Bronchial epithelial cell (primary cell): ENCODE results near the gene PNPLA7. TPM values are rescaled to one million over a fixed set of nuclear protein-coding genes. Genes with fewer than 3 reads are reported as not detected.
"Not testable (repeated sequence)": the region's sequence is repeated elsewhere in the genome, so short reads cannot be mapped to it uniquely, and the experiment has no call there.

Source experiments
- DNase-seq: peaks from one replicate; pipeline ENCODE4 v3.0.0-alpha.2; 2010; ENCODE audit warnings: low read depth
- FAIRE-seq: peaks from 2 replicates; lab custom pipeline; 2011; peaks lifted over from hg19 to GRCh38; lab: Jason Lieb, UNC
- H3K27me3 ChIP-seq: 2 replicates; pipeline ENCODE4 v1.5.1; 2011; ENCODE audit warnings: low read length; ENCODE audit not compliant: control insufficient read depth, insufficient read depth
- H3K36me3 ChIP-seq: 2 replicates; pipeline ENCODE4 v1.5.1; 2011; ENCODE audit warnings: low read length; ENCODE audit not compliant: control insufficient read depth, insufficient read depth
- H3K4me3 ChIP-seq: 2 replicates; pipeline ENCODE4 v1.5.1; 2011; ENCODE audit warnings: mild to moderate bottlenecking, low read depth, low read length, control low read depth
- CTCF ChIP-seq: IDR thresholded peaks from 2 replicates; pipeline ENCODE4 v1.5.1; 2011; ENCODE audit warnings: mild to moderate bottlenecking, moderate library complexity, low read length, control low read depth, inconsistent platforms; ENCODE audit not compliant: insufficient read depth, severe bottlenecking
- total RNA-seq: library from RNA; depleted of rRNA; stranded (reverse); fragments of >200 nt; gene quantifications from 2 replicates; pipeline ENCODE4 v1.2.1, GENCODE V29; 2014

Gene PNPLA7
- total RNA-seq, 1 donor from 2014 or later: 0.26 TPM

GRCh38 chr9:137521405-137521985 lies 28.7 kb downstream of the PNPLA7 start:
- FAIRE-seq: no peak
- DNase-seq: no peak
- Histone ChIP-seq H3K36me3 (no peaks in the 10 kb centered on the region), H3K27me3 (no peaks in the 10 kb centered on the region), H3K4me3 (no peak overlapping the region)
- TF ChIP-seq CTCF: no peak

DNA sequence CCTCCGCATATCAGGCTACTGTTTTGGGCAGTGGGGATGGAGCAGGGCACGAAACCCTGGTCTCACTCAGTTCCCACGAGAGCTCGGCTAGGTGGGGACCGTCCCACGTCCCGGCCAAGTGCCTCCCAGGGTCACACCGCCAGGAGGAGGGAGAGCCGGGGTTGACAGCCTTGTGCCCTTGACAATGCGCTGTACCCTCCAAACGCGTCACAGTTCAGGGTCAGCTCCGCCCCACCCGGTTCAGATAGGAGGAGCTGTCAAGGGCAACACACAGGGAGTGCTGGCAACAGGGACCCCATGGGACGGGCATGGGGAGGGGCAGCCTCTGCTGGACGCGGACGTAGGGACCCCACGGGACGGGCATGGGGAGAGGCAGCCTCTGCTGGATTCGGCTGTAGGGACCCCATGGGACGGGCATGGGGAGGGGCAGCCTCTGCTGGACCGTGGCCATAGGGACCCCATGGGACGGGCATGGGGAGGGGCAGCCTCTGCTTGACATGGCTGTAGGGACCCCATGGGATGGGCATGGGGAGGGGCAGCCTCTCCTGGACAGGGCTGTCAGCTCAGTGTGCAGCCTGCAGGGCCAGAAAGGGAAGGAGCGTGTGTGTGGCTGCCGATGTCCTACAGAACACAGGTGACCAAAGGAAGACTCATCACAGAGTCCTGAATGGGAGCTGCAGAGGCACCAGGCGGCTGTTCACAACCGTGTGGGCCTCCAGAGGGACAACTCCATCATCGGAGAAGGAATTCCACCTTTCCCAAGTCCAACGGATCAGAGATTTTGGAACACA lies 29.4 kb downstream of the PNPLA7 start:
- H3K27me3 ChIP-seq: no peaks in the 10 kb centered on the region
- DNase-seq (no peak), FAIRE-seq (no peak)
- no peaks in the 10 kb centered on the region for H3K36me3 ChIP-seq
- H3K4me3 ChIP-seq: no peak overlapping the region
- TF ChIP-seq CTCF: no peak

DNA sequence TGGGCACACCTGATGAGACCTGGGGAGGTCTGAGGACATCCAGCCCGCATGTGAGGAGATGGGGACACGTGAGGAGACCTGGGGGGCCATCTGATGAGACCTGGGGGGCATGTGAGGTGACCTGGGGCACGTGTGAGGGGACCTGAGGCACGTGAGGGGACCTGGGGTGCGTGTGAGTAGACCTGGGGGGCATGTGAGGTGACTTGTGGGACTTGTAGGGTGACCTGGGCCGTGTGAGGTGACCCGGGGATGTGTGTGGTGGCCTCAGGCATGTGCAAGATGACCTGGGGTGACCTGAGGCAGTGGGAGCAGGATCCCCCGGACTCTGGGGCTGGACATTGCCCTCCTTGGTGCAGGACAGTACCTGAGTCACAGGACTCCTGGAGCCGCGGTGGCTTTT lies 30.6 kb downstream of the PNPLA7 start:
- Histone ChIP-seq H3K36me3 (no peaks in the 10 kb centered on the region), H3K4me3 (no peak overlapping the region), H3K27me3 (no peaks in the 10 kb centered on the region)
- no peak for FAIRE-seq
- no peak for DNase-seq
- no peak for TF ChIP-seq CTCF

DNA sequence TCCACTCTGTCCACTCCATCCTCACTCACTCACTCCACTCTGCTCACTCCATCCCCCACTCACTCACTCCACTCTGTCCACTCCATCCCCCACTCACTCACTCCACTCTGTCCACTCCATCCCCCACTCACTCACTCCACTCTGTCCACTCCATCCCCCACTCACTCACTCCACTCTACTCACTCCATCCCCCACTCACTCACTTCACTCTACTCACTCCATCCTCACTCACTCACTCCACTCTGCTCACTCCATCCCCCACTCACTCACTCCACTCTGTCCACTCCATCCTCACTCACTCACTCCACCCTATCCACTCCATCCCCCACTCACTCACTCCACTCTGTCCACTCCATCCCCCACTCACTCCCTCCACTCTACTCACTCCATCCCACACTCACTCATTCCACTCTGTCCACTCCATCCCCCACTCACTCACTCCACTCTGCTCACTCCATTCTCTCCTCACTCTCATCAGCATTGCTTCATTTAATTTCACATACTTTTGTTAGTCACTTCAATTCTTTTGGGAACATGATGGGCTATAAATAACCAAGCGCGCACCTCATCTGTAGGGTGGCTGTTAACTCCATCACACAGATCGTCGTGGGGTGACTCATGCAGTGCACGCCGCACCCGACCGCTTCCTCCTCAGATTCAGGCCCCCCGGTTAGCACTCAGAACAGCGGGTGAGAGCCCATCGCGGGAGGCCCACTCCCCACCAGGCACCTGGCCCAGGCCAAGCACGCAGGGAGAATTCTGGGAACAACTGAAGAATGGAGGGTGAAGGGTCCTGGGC lies 31.3 kb downstream of the PNPLA7 start:
- peak; percentile 62 for FAIRE-seq
- DNase-seq, H3K27me3 ChIP-seq, H3K4me3 ChIP-seq, H3K36me3 ChIP-seq: not testable (repeated sequence)

GRCh38 chr9:137516144-137516917 lies 33.9 kb downstream of the PNPLA7 start:
- H3K4me3 ChIP-seq: no peak overlapping the region
- TF ChIP-seq CTCF: no peak
- no peaks in the 10 kb centered on the region for H3K27me3 ChIP-seq
- FAIRE-seq: no peak
- no peak for DNase-seq
- H3K36me3 ChIP-seq: no peaks in the 10 kb centered on the region
